WTC11 (cell line): ENCODE measurements around the gene FBXO41. TPM values are rescaled to one million over a fixed set of nuclear protein-coding genes. Genes with fewer than 3 reads are reported as not detected.

ENCODE experiments used
- ATAC-seq: fragments of 200-7000 bp; cut with Tn5 transposase; 2 replicates; pipeline ENCODE4 v1.10.0; 2021; ENCODE audit warnings: mild to moderate bottlenecking, moderate library complexity
- CTCF ChIA-PET: fragments of 300-600 bp; sonication (Branson Sonifier 250); formaldehyde crosslinking; loops from one replicate; lab custom pipeline; 2021; ENCODE audit warnings: antibody characterized with exemption; lab: Charles Lee
- POLR2A ChIA-PET: fragments of 350-600 bp; sonication (Branson Sonifier 250); formaldehyde crosslinking; loops from one replicate; lab custom pipeline; 2021; ENCODE audit warnings: antibody characterized with exemption; lab: Charles Lee
- DNase-seq: peaks from one replicate; pipeline ENCODE4 v3.0.0; 2021; ENCODE audit warnings: low spot score
- H3K27ac Mint-ChIP-seq: 2 replicates; pipeline ENCODE4 v1.8.0; 2021; ENCODE audit warnings: mixed read lengths
- H3K27me3 Mint-ChIP-seq: 2 replicates; pipeline ENCODE4 v1.8.0; 2021; ENCODE audit warnings: low read depth, mild to moderate bottlenecking, moderate library complexity, mixed read lengths
- H3K36me3 Mint-ChIP-seq: 2 replicates; pipeline ENCODE4 v1.8.0; 2021; ENCODE audit warnings: mixed read lengths
- H3K4me1 Mint-ChIP-seq: 2 replicates; pipeline ENCODE4 v1.8.0; 2022; ENCODE audit warnings: mixed read lengths
- H3K4me3 Mint-ChIP-seq: 2 replicates; pipeline ENCODE4 v1.8.0; 2021; ENCODE audit warnings: mild to moderate bottlenecking, moderate library complexity, mixed read lengths
- H3K9me3 Mint-ChIP-seq: 2 replicates; pipeline ENCODE4 v1.8.0; 2021; ENCODE audit warnings: mixed read lengths
- ARID4B ChIP-seq: sonication (generic); formaldehyde crosslinking; IDR thresholded peaks from 2 replicates; pipeline ENCODE4 v1.8.0; 2023; ENCODE audit warnings: missing genetic modification reagents, mild to moderate bottlenecking, borderline replicate concordance
- E2F1 ChIP-seq: sonication (generic); formaldehyde crosslinking; IDR thresholded peaks from 2 replicates; pipeline ENCODE4 v1.8.0; 2022; ENCODE audit warnings: mild to moderate bottlenecking, missing genetic modification reagents
- E2F4 ChIP-seq: sonication (generic); formaldehyde crosslinking; IDR thresholded peaks from 2 replicates; pipeline ENCODE4 v1.8.1; 2022; ENCODE audit warnings: low read depth, mild to moderate bottlenecking, moderate library complexity, missing genetic modification reagents, borderline replicate concordance
- ETV6 ChIP-seq: sonication (generic); formaldehyde crosslinking; IDR thresholded peaks from 2 replicates; pipeline ENCODE4 v1.8.1; 2022; ENCODE audit warnings: mild to moderate bottlenecking, missing genetic modification reagents
- FOXJ3 ChIP-seq: sonication (generic); formaldehyde crosslinking; IDR thresholded peaks from 2 replicates; pipeline ENCODE4 v1.9.0; 2021; ENCODE audit warnings: missing genetic modification reagents, mild to moderate bottlenecking, borderline replicate concordance
- FOXK1 ChIP-seq: sonication (generic); formaldehyde crosslinking; IDR thresholded peaks from 2 replicates; pipeline ENCODE4 v1.8.0; 2022; ENCODE audit warnings: mild to moderate bottlenecking, moderate library complexity, missing genetic modification reagents
- FOXP4 ChIP-seq: sonication (generic); formaldehyde crosslinking; IDR thresholded peaks from 2 replicates; pipeline ENCODE4 v1.8.0; 2022; ENCODE audit warnings: mild to moderate bottlenecking, missing genetic modification reagents
- JUN ChIP-seq: sonication (generic); formaldehyde crosslinking; IDR thresholded peaks from 2 replicates; pipeline ENCODE4 v1.8.0; 2023; ENCODE audit warnings: mild to moderate bottlenecking, missing genetic modification reagents
- NR2C2 ChIP-seq: sonication (generic); formaldehyde crosslinking; IDR thresholded peaks from 2 replicates; pipeline ENCODE4 v1.8.0; 2022; ENCODE audit warnings: mild to moderate bottlenecking, missing genetic modification reagents
- NR3C1 ChIP-seq: sonication (generic); formaldehyde crosslinking; conservative IDR thresholded peaks from 2 replicates; pipeline ENCODE4 v1.8.1; 2023; ENCODE audit warnings: low read depth, mild to moderate bottlenecking, missing genetic modification reagents
- TEAD1 ChIP-seq: sonication (generic); formaldehyde crosslinking; IDR thresholded peaks from 2 replicates; pipeline ENCODE4 v1.8.0; 2022; ENCODE audit warnings: mild to moderate bottlenecking, missing genetic modification reagents
- USF1 ChIP-seq: sonication (generic); formaldehyde crosslinking; IDR thresholded peaks from 2 replicates; pipeline ENCODE4 v1.8.0; 2022; ENCODE audit warnings: mild to moderate bottlenecking, missing genetic modification reagents
- ZNF232 ChIP-seq: sonication (generic); formaldehyde crosslinking; IDR thresholded peaks from 2 replicates; pipeline ENCODE4 v1.8.0; 2022; ENCODE audit warnings: mild to moderate bottlenecking, missing genetic modification reagents
- ZNF263 ChIP-seq: sonication (generic); formaldehyde crosslinking; IDR thresholded peaks from 2 replicates; pipeline ENCODE4 v1.8.1; 2022; ENCODE audit warnings: low read depth, mild to moderate bottlenecking, moderate library complexity, missing genetic modification reagents
- ZNF671 ChIP-seq: fragments of 250-450 bp; sonication (Bioruptor Pico); IDR thresholded peaks from 2 replicates; pipeline ENCODE4 v1.8.0; 2021; ENCODE audit warnings: mild to moderate bottlenecking
- total RNA-seq: library from RNA; stranded (reverse); gene quantifications from 3 replicates; pipeline ENCODE4 v1.2.3, GENCODE V29; 2021

FBXO41 gene
- total RNA-seq, 1 experiment from 2014 or later, result 19.2 TPM

GRCh38 chr2:73272270-73272669 is 12.0 kb downstream of the FBXO41 start:
- DNase-seq (no peak), ATAC-seq (no peak)
- TF ChIP-seq JUN (CRISPR knock-in tag), result no peak
- TF ChIP-seq FOXK1, result no peak
- TF ChIP-seq ZNF671, result no peak
- no peak for TF ChIP-seq NR2C2
- TF ChIP-seq TEAD1, result no peak
- TF ChIP-seq ETV6, result no peak
- H3K4me1 Mint-ChIP-seq, result peaks cover 14% of the 10 kb centered on the region
- H3K27ac Mint-ChIP-seq, result no peak overlapping the region
- no peaks in the 10 kb centered on the region for H3K36me3 Mint-ChIP-seq
- CTCF ChIA-PET, result interaction anchor here (1.0 to 1.4 kb wide), 3 partner anchors 11 to 95 kb away, joined by 3 to 4 read pairs (median 3); no protein-coding TSS in a partner anchor
- POLR2A ChIA-PET, result no interaction called here
- H3K9me3 Mint-ChIP-seq, result no peaks in the 10 kb centered on the region
- no peak overlapping the region for H3K4me3 Mint-ChIP-seq
- peaks cover 33% of the 10 kb centered on the region for H3K27me3 Mint-ChIP-seq

GRCh38 chr2:73269686-73270465 is 14.4 kb downstream of the FBXO41 start:
- Mint-ChIP-seq H3K9me3 (no peaks in the 10 kb centered on the region), H3K4me3 (peak overlapping the region; percentile 61), H3K27me3 (peaks cover 36% of the 10 kb centered on the region), H3K4me1 (peaks cover 14% of the 10 kb centered on the region), H3K36me3 (no peaks in the 10 kb centered on the region), H3K27ac (no peak overlapping the region)
- TF ChIP-seq E2F1 (CRISPR knock-in tag), result no peak
- TF ChIP-seq E2F4 (CRISPR knock-in tag), result no peak
- no peak for TF ChIP-seq USF1 (CRISPR knock-in tag)
- TF ChIP-seq FOXP4 (CRISPR knock-in tag), result no peak
- no peak for TF ChIP-seq FOXJ3 (CRISPR knock-in tag)
- TF ChIP-seq ZNF263 (CRISPR knock-in tag), result no peak
- CTCF ChIA-PET, result no interaction called here
- ATAC-seq, result peak; percentile 11
- POLR2A ChIA-PET, result no interaction called here
- no peak for DNase-seq

- peaks cover 36% of the 10 kb centered on the region for H3K27me3 Mint-ChIP-seq
- POLR2A ChIA-PET, result interaction anchor here (0.9 to 1.8 kb wide), 5 partner anchors 12 to 56 kb away, joined by 3 to 12 read pairs (median 7); partner anchors contain the start of gene CCT7
- DNase-seq (peak; percentile 82), ATAC-seq (peak; percentile 78)
- no peaks in the 10 kb centered on the region for H3K9me3 Mint-ChIP-seq
- H3K36me3 Mint-ChIP-seq, result no peaks in the 10 kb centered on the region
- CTCF ChIA-PET, result interaction anchor here (0.5 to 1.7 kb wide), 17 partner anchors 9 to 578 kb away, joined by 3 to 37 read pairs (median 5); partner anchors contain the start of genes CCT7, EGR4, FBXO41 and NOTO
- no peak overlapping the region for H3K27ac Mint-ChIP-seq
- H3K4me1 Mint-ChIP-seq, result peaks cover 14% of the 10 kb centered on the region
- H3K4me3 Mint-ChIP-seq, result peak overlapping the region; percentile 51
- TF ChIP-seq ZNF232 (CRISPR knock-in tag) (peak; percentile 54; the same call in 1 of the 2 replicates), USF1 (CRISPR knock-in tag) (peak; percentile 75), E2F1 (CRISPR knock-in tag) (peak; percentile 96), NR3C1 (CRISPR knock-in tag) (peak; percentile 95; the same call in 1 of the 2 replicates), ARID4B (CRISPR knock-in tag) (peak; percentile 95)
Measured at GRCh38 chr2:73268830-73269685, 15.2 kb downstream of the FBXO41 start.
